Stimulated activated CD8-positive, alpha-beta memory T cell treated with anti-CD3 and anti-CD28 coated beads, Interleukin-7, amount 100 ng/mL, for 24 hours (primary cell): ENCODE data around the gene LANCL2.
"Not testable (repeated sequence)": the region's sequence is repeated elsewhere in the genome, so short reads cannot be mapped to it uniquely, and the experiment has no call there.

Source experiments
- DNase-seq: peaks from one replicate; pipeline ENCODE4 v3.0.0-alpha.2; 2020; ENCODE audit warnings: low read depth

Gene LANCL2, protein sequence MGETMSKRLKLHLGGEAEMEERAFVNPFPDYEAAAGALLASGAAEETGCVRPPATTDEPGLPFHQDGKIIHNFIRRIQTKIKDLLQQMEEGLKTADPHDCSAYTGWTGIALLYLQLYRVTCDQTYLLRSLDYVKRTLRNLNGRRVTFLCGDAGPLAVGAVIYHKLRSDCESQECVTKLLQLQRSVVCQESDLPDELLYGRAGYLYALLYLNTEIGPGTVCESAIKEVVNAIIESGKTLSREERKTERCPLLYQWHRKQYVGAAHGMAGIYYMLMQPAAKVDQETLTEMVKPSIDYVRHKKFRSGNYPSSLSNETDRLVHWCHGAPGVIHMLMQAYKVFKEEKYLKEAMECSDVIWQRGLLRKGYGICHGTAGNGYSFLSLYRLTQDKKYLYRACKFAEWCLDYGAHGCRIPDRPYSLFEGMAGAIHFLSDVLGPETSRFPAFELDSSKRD

DNA sequence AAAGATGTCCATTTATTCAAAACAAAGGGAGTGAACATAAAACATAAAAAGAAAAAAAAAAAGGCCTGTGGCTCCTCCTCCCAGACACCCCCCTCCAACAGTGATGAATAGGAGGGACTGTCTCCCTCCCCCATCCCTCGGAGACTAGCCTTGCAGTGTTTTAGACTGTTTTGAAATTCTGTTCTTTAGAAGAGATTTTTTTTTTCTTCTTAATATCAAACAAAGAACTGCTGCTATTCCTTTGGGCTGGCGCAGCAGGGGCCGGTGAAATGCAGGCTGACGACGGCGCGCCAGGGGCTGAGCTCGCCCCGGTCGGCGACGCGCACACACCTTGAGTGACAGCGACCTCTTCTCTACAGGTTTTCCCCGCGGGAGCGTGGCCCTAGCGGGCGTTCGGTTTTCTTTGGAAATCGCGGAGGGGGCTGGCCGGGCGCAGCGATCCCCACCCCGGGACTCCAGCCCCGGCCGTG, at the start of gene LANCL2:
Gene LANCL2, plus strand, starts transcription at position 133 of the 470 bp plus-strand sequence. CDS start 689 bp downstream, outside the sequence.
- DNase-seq: peak; percentile 14

DNA sequence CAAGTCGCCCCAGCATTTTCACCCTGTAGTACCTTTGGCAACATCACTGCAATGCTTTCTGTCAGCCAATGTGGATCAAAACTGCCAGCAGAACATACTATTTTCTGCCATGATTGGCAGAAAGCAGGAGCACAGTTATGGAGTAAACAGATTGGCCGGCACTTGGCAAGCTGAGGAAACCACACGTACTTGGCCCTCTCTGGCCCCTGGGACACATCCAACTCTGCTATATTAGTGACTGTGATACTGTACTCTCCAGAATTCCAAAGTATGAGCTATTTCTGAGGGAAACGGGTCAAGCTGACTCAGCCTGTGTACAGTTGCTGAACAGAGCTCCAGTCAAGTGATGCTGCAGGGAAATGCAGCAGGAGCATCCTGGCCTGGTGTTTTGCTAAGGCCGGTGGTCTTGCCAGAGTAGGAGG, 39.8 kb upstream of the LANCL2 start:
- no peak for DNase-seq

DNA sequence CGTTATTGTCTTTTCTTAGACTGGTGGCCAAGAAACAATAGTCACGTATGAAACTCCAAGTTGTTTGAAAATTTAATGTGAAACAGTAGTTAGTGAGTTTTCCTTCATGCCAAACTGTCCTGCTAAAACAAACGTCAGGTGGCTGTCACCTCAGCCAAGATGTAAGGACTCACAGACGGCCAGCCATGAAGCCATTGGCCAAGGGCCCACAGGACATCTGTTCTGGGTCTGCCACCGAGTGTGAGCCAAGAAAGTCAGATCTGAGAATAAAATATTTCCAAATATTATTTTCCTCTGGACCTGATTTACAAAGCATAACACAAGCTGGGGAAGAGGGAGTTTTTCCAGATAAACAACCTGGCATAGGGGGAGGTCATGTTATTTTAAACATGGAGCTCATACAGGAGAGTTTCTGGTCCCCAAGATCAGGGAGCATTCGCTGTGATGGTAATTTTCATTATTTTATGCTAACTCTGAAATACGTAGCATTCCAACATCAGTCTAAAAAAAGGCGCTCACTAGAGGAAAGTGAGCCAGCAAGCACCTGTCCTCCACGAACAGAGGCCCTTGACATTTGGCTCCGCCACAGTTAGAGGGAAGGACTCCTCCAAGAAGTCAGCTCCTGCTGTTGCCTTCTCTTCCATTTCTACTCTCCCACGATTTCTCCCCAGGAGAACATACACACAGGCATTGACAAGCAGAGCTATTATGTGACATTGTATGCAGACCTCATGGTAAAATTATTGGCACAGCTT, 38.9 kb upstream of the LANCL2 start:
- DNase-seq: no peak

DNA sequence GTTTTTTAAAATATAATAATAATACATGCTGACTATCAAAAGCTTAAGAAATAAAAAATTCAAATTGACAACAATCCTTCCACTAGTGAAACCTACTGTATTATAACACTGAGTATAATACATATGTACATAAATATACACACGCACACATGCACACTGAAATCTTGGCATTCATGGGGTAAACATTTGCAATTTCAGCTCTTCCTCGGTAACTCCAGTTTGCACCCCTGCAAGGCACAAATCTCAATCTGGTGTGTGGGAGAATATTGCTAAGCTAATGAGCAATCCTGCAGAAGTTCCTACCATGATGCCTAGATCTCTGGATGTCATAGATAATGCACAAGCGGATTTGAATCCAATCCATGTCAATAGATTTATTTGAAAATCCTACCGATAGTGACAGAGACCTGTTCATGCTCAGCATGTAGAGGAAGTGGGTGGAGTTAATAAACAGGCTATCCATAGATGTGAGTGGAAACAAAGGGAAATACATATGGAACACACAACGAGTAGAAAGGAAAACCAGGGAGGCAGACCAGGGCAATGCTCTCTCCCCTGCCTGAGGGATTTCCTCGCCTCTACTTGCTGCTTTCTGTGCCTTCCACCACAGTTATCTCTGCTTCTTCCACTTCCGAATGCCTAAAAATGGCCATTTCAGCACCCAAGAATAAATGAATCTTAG, 38.1 kb upstream of the LANCL2 start:
- DNase-seq: no peak

DNA sequence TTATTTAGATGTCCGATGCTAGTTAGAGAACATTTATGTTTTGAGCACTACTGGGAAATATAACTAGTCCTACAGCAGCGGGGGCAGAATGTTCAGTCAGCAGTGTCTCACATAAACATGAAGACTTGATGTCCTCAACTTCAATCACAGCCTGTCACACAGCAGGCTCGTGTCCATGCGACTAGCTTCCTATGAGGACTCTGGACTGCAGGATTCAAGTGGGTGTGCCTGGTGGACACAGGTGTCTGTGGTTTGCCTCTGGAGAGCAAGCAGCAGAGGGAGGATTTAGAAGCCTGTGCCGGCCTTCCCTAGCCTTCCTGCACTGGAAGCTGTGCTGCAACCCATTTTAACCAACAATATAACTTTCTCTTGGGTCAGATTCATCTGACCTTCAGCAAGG, 30.0 kb upstream of the LANCL2 start:
- no peak for DNase-seq

DNA sequence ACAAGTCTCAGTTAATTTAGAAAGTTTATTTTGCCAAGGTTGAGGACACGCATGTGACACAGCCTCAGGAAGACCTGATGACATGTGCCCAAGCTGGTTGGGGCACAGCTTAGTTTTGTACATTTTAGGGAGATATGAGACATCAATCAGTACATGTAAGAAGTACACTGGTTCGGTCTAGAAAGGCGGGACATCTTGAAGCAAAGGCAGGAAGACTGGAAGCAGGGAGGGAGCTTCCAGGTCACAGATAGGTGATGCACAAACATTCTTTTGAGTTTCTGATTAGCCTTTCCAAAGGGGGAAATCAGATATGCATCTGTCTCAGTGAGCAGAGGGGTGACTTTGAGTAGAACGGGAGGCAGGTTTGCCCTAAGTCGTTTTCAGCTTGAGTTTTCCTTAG, 29.4 kb upstream of the LANCL2 start:
- DNase-seq: no peak

DNA sequence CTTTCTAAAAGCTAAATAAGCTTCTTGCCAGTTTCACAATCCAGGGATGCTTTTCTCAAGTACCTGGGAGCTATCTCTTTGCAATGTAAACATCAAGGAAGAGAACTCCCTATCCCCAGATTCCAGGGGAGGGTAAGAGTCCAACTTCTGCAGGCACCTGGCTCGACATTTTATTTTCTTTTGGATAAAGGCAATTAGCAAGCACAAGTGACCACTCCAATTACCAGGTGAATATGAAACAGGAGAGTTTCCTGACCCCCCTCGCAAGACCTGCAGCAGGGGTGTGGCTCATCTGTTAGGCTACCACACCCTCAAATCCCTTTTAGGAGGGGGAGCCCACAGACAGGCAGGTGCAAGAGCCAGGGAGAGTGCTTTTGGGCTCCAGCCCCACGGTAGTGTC, 28.6 kb upstream of the LANCL2 start:
- no peak for DNase-seq

DNA sequence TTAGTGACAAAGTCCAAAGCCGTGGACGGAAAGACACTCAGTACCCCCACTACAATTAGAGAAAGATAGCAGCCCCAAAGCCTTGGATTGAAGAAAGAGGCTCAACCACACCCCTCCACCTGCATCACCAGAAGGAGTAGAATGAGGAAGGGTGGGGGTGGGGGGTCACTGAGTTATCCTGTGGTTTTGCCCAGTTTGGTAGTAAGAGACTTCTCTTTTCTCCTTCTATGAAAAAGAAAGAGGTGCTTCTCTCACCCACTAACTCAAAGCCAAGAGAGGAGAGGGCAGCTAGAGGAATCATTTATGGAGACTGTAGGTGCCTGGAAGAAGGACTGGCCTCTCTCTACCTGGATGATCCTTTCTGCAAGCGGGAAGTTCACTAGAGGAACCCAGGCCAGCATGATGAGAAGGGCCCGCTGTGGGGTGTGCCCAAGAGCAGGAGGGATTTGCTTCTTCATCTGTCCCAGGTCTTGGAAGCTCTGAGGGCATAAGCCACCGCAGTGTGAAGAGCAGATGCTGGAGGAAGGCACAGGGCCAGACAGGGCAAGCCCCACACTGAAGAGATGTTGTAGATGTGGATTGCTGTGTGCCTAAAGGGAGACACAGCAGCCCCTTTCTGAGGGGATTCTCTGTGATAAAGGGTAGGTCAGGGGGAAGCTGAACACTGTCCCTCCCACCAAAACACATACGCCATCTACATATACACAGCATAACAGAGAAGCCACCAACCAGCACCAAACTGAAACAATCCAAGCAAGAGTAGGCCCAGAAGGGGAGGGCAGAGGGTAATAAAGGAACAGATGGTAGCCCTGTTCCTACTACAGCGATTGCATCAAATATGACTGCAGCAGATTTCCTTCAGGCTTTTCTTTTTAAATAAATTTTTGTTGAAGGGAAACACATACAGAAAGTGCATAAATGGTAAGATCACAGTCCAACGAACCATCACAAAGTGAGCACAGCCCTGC, 25.8 kb upstream of the LANCL2 start:
- DNase-seq: no peak

DNA sequence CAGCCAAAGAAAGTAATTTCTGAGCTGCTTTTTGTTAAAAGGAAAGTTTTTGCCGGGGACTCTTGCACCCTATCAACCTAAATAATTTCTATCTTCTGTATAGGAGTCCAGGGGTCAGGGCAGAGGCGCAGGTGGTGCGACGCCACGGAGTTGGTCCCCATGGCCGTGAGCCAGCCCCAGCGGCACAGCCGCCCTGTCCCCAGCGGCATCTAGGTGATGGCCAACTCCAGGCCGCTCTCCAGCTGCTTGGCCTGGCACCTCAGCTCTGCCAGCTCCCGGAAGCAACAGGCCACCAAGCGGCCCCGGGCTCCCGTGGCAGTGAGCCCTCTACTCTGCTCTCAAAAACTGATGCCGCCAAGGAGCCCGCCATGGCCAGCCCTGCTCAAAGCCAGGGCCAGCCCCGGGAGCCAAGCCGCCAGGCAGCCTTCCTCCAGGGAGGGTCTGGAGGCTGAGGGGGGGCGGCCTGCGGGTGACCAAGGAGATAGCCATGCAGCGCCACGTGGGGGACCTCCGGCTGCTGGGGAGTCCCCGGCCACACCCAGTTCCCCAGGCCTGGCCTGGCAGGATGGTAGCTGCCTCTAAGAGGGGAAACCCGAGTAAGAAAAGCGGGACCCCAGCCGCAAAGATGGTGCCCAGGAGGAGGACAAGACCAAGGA, 22.8 kb upstream of the LANCL2 start:
- no peak for DNase-seq

DNA sequence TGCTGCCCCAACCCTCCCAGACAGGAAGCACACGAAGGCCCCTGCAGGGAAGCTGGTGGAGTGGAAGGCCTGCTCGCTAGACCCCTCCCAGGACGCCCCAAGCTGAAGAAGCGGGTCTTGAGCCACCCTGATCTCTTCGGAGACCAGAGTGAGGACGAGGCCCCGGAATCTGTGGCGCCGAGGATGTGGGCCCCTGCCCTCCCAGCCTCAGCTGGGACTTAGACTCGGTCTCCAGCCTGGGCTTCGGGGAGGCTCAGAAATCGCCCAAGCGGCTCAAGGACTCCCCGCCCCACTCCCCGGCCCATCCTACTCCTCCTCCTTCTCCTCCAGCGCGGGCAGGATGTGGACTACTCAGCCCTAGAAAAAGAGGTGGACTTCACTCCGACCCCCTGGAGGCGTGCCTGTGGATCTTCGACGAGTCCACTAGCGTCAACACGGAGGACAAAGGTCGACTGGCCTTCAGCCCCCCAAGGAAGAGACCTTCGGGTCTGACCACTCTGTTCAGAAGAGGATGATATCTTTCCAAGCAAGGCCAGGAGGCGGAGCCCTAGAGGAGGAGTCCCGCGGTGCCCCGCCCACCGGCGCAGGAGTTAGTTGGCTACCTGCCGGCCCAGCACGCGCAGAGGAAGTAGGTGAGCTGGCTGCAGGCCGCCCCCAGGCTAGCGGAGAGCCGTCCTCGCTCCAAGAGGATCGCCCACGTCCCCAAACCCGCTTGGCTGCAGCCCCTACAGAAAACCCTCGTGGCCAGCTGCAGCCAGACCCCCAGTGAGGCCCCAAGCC, 21.9 kb upstream of the LANCL2 start:
- DNase-seq: no peak

DNA sequence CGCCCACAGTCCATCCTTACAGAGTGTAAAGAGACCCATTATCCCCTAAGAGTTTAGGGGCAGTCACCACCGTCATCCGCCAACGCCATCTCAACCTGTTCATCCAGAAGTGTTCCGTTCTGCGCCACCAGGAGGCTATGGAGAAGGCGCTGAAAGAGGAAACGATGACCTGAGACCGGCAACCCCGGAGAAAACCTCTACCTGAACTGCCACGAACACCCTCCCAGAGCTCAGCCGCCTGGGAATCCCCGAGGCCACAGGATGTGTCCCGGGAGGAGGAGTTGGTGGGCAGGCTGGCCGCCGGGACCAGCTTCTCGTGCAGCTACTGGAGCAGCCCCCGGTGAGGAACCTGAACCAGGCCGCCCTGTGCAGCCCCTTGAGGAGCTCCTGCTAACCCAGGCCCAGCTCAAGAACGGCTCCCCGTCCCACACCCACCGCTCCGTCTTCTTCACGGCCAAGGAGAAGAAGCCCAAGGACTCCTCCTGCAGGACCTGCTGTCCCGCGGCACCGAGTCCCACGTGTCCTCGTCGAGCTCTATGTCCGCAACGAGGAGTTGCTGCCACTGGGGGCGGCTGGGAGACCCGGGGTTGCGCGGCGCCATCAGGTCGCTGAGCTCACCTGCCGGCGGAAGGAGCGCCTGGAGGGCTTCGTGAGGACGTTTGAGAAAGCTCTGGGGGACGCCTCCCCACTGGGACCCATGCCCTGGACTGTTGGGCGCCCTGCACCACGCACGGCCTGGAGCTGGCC, 21.1 kb upstream of the LANCL2 start:
- DNase-seq: no peak

DNA sequence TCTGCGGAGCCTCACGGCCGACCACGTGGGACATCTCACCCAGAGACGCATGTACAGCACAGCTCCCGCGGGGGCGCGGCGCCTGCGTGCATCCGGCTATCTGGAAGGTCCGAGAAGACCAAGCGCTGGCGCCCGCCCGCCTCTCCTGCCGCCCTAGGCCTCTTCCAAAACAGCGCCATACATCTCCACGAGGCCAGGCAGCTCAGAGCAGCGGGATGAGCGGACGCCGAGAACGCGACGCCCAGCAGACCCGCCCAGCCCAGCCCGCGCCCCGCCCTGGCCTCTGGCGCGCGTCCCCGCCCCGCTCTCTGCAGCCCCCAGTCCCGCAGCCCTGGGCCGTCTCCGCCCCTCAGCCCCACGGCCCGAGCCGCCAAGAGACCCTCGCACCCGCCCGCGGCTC, 20.3 kb upstream of the LANCL2 start:
- no peak for DNase-seq

DNA sequence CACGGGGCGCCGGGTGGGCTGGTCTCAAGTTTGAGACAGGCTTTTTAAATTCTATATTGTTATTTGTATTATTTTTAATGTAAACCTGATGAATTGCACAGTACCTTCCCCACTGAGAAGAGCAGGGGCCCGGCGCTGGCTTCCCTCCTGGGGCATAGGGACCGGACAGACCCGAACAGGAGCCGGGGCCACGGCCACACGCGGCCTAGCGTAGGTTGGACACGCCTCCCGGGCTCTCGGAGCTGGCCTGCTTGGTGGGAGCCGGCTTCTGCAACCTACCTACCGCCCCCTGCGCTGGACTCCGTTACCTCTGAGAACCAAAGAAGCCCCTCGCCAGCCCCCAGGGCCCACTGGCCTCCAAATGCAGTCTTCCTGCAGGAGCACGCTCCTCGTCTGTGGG, 19.8 kb upstream of the LANCL2 start:
- DNase-seq: no peak

DNA sequence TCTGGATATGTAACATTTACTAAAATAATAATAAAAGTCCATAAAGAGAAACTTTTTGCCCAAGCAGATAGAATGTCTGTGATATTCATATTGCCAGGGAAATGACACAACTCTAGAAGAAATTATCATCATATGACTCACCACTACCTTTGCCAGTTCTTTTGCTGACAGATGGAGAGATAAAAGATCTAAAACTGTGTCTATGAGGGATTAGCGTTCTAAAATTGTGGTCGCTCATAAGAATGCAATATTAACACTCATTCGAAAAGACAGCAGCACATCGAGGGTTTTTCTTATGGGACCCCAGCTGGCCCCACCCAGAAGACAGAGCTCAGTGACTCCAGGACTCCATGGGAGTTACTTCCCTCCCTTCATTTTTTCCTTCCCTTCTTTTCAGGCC, 16.6 kb upstream of the LANCL2 start:
- no peak for DNase-seq

DNA sequence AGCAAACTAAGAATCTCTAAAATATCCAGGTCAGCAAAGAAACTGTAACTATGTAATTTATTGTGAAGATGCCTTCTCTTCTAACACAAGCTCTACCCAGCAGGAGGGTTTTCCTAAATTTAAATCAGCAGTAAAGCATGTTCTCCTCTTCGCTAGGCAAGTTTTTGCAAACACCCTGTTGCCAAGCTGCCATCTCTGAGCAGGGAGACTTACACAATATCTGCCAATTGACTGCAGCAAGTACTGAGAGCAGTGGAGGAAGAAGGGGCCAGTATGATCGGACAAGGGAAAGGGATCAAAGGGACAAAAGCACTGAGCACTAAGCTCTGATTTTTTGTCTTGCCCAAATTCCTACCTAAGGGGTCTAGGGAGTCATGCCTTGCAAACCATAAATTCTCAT, 16.0 kb upstream of the LANCL2 start:
- DNase-seq: no peak

DNA sequence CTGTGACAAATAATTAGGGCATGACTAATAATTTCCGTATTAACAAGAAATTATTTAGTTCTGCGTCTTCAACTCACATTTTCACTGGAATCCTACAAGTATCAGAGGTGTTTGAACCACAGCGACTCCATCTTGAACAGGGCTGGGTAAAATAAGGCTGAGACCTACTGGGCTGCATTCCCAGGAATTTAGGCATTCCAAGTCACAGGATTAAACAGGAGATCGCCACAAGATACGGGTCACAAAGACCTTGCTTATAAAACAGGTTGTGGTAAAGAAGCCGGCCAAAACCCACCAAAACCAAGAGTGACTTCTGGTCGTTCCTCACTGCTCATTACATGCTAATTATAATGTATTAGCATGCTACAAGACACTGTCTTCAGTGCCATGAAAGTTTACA, 14.9 kb upstream of the LANCL2 start:
- DNase-seq: no peak

DNA sequence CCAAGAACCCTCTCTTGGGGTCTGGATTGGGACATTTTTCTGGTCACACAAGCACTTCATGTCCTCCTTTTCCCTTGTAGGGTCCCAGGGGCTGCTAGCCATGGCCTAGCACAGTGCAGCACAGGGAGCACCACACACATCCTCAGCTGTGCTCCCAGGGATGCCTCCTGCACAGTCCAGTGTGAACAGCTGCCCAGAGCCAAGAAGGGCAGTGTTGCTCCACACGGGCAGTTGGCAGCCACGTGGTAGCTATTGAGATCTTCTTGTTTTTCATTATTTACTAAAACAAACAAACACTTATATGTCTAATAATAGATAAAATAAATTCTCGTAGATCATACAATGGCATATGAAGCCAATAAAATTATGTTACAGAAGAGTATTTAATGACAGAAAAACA, 13.9 kb upstream of the LANCL2 start:
- DNase-seq: no peak

DNA sequence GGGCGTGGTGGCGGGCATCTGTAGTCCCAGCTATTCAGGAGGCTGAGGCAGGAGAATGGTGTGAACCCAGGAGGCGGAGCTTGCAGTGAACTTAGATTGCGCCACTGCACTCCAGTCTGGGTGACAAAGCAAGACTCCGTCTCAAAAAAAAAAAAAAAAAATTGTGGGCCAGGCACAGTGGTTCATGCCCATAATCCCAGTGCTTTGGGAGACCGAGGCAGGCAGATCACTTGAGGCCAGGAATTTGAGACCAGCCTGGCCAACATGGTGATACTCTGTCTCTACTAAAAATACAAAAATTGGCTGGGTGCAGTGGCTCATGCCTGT, 12.2 kb upstream of the LANCL2 start:
- not testable (repeated sequence) for DNase-seq

DNA sequence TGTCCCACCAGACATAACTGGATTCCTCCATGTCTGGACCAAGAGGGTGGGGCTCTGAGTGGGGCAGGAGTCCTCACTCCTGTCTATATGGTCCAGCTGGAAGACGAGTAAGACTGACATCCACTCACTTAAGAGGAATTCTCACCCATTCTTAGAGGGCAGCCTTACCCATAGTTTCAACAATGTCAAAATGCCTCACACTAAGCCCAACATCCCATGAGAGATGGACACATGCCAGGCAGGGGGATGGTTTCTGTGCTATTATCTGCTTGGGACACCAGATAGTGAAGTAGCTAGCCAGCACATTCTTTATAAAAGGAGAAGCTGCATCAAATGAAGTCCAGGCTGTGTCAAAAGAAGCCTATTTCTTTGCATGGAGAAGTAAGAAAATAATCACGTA, 4.7 kb upstream of the LANCL2 start:
- DNase-seq: no peak

DNA sequence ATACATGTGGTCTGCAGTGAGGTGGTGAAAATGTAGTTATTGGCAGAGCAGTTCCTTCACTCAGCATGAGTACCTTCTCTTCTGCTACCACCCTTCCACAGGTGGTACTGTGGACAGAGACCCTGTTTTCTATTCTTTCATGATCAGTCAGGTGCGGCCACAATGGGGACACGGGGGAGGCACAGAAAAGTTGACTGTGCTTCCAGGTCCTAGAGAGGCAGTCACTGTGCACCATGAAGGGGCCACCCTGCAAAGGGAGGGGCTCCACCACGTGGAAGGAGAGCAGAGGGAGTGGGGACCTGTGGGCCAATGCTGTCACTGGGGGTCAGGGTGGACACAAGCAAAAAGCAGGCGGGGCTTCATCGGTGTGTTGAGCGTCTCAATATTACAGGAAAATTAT, 3.6 kb upstream of the LANCL2 start:
- DNase-seq: no peak
